Stimulated activated CD8-positive, alpha-beta memory T cell treated with anti-CD3 and anti-CD28 coated beads, Interleukin-15, amount 100 ng/mL, for 48 hours (primary cell): ENCODE data around the gene TSPAN17.
A peak's percentile ranks its signal among the peaks of the same experiment; 100 is the strongest.

Source experiments
- DNase-seq, 2 donors: peaks; one replicate each; pipeline ENCODE4 v3.0.0-alpha.2; 2020; ENCODE audit warnings: low read depth in 2 of 2

The TSPAN17 gene

DNA sequence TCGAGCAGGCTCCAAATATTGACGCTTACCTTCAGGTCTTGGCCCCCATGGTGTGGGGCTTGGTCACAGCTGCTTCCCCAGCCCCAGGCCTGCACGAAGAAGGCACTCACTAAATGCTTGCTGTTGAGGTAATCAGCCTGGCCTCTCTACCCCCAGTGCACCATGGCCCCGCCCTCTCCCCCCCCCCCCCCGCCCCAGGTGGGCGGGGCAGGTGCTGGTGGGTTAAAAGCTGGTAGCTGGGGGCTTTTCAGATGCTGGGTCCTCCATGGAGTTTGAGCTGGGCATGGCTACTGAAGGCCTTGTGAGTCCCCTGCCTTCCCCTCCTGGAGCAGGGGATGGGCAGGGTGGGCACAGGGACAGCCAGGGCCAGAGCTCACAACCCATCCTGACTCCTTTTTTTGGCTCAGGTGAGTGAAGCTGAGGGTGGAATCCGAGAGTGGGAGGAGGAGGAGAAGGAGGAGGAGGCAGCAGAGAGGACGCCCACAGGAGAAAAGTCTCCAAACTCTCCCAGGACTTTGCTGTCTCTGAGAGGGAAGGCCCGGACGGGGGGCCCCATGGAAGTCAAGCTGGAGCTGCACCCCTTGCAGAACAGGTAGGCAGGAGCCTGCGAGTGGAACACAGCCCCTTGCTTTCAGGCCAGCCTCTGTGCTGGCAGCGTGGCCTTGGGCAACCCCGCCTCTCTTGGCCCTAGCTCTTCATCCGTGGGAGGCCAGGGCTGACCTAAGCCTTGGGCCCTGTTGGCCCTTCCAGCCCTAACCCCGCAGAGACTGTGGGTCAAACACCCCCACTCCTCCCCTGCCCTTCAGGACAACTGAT lies 4.4 kb upstream of the TSPAN17 start:
- DNase-seq: no peak

DNA sequence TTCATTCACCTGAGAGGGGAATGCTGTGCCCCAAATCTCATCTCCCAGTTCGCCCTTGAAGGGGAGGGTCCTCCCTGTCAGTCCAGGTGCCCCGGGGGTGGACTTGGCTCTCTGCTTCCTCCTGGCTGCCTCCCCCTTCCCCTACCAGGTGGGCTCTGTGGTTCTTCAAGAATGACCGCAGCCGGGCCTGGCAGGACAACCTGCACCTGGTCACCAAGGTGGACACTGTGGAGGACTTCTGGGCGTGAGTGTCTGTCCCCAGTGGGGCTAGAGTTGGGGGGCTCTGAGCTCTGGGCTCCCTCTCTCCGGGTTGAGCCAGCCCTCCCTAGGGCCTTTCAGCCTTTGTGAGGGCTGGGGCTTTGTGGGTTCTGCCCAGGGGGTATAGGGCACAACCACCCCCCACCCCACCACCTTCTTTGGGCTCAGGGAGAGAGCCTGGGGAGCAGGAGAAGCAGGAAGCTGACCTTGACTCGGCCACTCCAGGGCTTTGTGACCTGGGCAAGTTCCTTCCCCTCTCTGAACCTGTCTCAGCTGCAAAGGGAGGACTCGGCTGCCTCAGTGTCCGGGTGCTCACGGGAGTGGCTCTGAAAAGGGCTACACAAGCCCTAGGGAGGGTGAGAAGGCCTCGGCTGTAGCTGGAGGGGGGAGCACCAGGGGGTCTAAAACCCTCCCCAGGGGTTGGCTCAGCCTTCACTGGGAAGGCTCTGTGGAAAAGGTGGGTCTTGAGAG lies 3.6 kb upstream of the TSPAN17 start:
- DNase-seq: no peak

- no peak for DNase-seq
Observed at GRCh38 chr5:176644294-176644693, 3.0 kb upstream of the TSPAN17 start.

GRCh38 chr5:176644878-176645670 lies 2.2 kb upstream of the TSPAN17 start:
- DNase-seq: no peak

GRCh38 chr5:176646049-176646706 lies 1.1 kb upstream of the TSPAN17 start:
- DNase-seq: no peak

GRCh38 chr5:176646707-176647029 lies 616 bp upstream of the TSPAN17 start:
- DNase-seq: no peak

DNA sequence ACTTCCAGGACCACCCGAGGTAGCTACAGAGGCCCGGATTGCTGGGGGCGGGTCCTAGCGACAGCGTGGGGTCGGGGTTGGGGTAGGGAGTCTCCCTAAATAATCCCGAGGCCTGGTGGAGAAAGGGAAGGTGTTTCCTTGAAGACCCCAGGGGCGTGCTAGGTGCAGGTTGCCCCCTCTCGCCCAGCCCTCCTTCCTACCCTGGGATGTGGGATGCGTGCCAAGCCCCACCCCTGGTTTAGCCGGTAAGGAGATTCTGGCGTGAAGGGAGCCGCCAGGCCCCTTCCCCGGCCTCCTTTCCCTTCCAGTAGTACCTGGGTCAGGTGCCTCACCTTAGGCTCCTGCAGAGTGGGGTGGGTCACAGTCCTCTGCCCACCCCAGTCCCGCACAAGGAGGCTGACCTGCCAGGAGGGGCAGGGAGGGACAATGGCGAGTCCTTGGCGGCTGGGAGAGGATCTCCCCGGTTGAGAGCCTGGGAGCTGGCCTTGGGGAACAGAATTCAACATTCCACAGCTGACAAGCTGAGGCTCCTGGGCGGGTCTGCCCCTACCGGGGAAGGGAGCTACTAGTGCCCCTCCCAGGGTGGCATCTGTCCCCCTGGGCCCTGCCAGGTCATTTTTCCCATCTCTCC lies 674 bp downstream of the TSPAN17 start:
- DNase-seq: no peak

- DNase-seq: no peak
Observed at GRCh38 chr5:176648474-176649194, 1.4 kb downstream of the TSPAN17 start.

GRCh38 chr5:176650354-176650884 lies 3.1 kb downstream of the TSPAN17 start:
- no peak for DNase-seq

DNA sequence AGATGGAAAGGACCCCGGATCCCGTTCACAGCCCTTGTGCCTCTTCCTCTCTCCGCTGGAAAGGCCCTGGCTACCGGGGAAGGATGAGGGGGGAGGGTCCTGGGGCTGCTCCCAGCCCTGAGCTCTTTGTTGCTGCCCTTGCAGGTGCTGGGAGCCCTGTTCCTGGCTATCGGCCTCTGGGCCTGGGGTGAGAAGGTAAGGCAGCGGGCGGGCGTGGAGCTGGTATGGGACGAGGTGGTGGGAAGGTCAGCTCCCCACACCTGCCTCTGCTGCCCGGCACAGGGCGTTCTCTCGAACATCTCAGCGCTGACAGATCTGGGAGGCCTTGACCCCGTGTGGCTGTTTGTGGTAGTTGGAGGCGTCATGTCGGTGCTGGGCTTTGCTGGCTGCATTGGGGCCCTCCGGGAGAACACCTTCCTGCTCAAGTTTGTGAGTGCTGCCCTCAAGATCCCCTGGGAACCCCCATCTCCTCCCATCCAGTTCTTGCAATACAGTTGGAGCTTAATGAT lies 4.2 kb downstream of the TSPAN17 start:
- no peak for DNase-seq

- no peak for DNase-seq
Observed at GRCh38 chr5:176652136-176652535, 4.9 kb downstream of the TSPAN17 start.

- DNase-seq: peak; percentile 79 to 81
Observed at GRCh38 chr5:176653401-176654385, 6.4 kb downstream of the TSPAN17 start.

GRCh38 chr5:176654856-176655255 lies 7.6 kb downstream of the TSPAN17 start:
- DNase-seq: no peak

DNA sequence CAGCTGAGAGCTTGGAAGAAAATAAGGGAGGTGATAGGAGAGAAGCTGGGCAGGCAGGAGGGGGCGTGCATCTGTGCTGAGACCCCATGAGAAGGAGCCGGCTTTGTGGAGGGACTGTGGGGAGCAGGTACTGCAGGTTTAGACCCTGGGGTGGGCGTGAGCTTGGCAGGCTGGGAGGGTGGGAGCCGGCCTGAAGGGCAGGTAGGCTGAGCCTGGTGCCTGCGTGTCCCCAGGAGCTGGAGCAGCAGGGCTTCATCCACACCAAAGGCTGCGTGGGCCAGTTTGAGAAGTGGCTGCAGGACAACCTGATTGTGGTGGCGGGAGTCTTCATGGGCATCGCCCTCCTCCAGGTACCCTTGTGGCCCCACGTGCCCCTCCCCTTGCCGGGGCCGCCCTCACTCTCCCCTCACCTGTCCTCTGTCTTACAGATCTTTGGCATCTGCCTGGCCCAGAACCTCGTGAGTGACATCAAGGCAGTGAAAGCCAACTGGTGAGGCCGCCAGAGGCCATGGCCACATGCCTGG lies 9.2 kb downstream of the TSPAN17 start:
- DNase-seq: no peak

- DNase-seq: peak; percentile 34 to 52
Observed at GRCh38 chr5:176658007-176658599, 10.8 kb downstream of the TSPAN17 start.

GRCh38 chr5:176658817-176659511 lies 11.7 kb downstream of the TSPAN17 start:
- no peak for DNase-seq

DNA sequence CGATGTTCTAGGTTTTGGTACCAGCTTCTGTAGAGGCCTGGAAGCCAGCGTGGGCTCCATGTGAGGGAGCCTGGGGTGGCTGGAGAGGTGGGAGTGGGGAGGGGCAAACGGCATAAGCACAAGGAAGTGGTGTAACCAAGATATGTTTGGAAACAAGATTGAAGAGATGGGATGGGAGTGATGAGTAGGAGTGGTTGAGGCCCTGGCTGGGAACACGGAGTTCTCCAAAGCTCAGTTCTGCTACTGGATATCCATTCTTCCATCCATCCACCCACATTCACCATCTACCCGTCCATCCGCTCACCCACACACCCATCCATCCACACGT lies 12.2 kb downstream of the TSPAN17 start:
- no peak for DNase-seq

DNA sequence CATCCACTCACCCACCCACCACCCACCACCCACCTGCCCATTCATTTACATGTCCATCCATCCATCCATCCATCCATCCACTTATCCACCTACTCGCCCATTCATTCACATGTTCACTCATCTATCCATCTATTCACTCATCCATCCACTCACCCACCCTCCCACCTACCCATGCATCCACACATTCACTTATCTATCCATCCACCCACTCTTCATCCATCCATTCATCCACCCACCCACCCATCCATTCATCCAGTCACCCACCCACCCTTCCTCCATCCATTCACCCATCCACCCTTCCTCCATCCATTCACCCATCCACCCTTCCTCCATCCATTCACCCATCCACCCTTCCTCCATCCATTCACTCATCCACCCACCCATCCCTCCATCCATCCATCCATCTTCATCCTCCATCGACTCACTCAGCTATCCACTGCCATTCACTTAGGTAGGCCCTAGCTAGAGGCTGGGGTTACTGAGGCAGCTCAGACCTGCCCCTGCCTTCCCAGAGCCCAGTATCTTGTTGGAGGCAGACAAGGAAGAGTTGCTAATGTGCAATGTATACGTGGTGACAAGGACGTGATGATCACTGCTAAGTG lies 12.7 kb downstream of the TSPAN17 start:
- no peak for DNase-seq
